Measurements from ENCODE around the gene MAEA. TPM values are rescaled to one million over a fixed set of nuclear protein-coding genes. Genes with fewer than 3 reads are reported as not detected.

Gene MAEA
- total RNA-seq, 1 donor from 2014 or later, result 68.2 TPM

DNA sequence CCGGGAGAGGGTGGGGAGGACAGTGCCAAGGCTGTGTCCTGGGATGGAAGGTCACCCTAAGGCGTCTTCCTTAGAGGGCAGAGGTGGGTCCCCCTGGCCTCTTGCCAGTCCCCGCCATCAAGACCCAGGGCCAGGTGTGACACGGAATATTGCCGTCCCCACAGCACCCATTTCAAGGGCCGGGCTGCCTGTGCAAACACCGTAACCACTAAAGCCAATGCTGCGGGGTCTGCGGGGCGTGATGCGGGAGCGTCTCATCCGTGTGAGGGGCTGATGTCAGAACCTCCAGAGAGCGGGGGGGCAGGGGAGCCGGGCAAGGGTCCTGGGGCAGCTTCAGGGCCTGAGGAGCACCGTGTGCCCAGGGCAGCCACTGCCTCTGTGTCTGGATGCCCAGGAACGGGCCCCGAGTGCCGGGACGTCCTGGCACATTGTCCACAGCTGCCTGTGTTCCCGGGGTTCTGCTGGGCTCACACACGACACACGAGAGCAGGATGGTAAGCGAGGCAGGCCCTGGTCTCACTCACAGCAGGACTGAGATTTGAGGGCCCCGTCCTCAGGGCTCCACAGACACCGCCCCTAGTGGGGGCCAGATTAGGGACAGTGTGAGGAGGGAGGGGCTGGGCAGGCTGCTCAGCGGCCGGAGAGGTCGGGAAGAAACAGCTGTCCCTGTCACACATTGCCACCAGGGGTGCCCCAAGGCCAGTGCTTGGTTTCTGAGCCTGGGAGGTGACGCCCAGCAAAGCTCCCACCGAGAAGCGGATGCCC, 87.3 kb downstream of the MAEA start:
- Mint-ChIP-seq H3K4me3 (ENCODE audit: unreplicated experiment) (no peak overlapping the region), H3K27me3 (ENCODE audit: unreplicated experiment) (no peaks in the 10 kb centered on the region), H3K4me1 (ENCODE audit: unreplicated experiment) (no peaks in the 10 kb centered on the region), H3K27ac (ENCODE audit: unreplicated experiment) (no peak overlapping the region), H3K36me3 (ENCODE audit: low read depth, unreplicated experiment) (no peaks in the 10 kb centered on the region), H3K9me3 (ENCODE audit: unreplicated experiment) (no peaks in the 10 kb centered on the region)
- no peak for DNase-seq (ENCODE audit: low spot score)
- TF ChIP-seq, protein P1, sequence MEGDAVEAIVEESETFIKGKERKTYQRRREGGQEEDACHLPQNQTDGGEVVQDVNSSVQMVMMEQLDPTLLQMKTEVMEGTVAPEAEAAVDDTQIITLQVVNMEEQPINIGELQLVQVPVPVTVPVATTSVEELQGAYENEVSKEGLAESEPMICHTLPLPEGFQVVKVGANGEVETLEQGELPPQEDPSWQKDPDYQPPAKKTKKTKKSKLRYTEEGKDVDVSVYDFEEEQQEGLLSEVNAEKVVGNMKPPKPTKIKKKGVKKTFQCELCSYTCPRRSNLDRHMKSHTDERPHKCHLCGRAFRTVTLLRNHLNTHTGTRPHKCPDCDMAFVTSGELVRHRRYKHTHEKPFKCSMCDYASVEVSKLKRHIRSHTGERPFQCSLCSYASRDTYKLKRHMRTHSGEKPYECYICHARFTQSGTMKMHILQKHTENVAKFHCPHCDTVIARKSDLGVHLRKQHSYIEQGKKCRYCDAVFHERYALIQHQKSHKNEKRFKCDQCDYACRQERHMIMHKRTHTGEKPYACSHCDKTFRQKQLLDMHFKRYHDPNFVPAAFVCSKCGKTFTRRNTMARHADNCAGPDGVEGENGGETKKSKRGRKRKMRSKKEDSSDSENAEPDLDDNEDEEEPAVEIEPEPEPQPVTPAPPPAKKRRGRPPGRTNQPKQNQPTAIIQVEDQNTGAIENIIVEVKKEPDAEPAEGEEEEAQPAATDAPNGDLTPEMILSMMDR (IDR thresholded peaks at IDR 0.05; ENCODE audit: unreplicated experiment), result no peak

DNA sequence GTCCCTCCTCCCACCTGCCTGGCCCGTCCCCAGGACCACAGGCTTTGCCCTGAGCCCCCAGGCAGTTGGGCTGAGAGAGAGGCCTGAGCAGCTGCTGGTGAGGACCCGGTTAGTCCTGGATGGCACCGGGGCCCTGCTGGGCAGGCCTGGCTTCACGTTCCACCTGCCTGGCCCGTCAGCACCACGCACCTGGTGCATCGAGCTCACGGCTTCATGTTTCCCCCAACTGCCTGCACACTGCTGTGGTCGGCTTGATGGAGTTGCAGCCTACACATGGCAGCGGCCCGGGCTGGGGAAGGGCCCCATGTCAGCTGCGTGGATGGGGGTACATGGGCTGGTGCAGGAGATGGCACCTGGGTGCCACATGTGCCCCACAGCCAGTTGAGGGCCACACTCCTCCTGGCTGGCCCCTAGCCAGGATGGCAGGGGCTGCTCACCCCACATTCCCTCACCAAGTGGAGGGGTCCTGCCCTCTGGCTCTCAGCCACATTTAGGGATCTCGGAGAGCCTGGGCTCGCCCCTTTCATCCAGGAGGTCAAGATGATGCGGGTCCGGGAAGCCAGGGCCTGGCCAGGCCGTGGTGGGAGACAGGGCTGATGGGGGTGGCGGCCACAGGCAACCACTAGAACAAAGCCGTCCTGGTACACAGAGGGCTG, 88.0 kb downstream of the MAEA start:
- Mint-ChIP-seq H3K9me3 (ENCODE audit: unreplicated experiment) (no peaks in the 10 kb centered on the region), H3K4me3 (ENCODE audit: unreplicated experiment) (no peak overlapping the region)

DNA sequence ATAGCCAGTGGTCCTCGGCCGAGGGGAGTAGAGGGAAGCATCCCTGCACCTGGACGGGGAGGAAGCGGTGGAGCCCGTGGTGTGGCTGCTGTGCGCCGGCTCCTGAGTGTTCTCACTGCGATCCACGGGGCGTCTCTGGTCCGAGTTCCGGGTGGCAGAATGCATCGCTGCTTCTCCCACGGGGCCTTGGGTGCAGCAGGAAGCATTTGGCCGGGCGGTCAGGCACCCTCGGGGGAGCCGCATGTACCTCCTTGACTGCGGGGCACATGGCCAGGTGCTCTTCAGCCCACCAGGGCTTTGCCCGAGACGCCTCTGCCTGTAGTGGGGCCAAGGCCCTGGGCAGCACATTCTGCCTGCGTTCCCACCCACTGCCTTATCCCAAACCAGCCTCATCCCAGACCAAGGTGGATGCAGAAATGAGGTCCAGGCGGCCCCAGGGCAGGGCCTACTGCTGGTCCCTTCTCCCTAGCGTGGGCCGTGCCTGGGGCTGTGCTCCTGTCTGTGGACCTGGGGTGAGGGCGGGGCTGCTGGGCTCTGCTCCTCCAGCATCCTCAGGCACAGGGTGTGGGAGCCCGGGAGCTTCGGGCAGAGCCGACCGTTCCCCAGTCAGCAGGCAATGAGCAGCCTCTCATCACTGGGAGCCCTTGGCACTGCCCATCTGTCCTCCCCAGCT, 89.0 kb downstream of the MAEA start:
- no peaks in the 10 kb centered on the region for H3K4me1 Mint-ChIP-seq (ENCODE audit: unreplicated experiment)
- H3K4me3 Mint-ChIP-seq (ENCODE audit: unreplicated experiment), result no peak overlapping the region
- TF ChIP-seq, protein P1 (IDR thresholded peaks at IDR 0.05; ENCODE audit: unreplicated experiment), result no peak
- no peak for DNase-seq (ENCODE audit: low spot score)
- H3K27ac Mint-ChIP-seq (ENCODE audit: unreplicated experiment), result no peak overlapping the region
- H3K36me3 Mint-ChIP-seq (ENCODE audit: low read depth, unreplicated experiment), result no peaks in the 10 kb centered on the region
- no peaks in the 10 kb centered on the region for H3K27me3 Mint-ChIP-seq (ENCODE audit: unreplicated experiment)
- H3K9me3 Mint-ChIP-seq (ENCODE audit: unreplicated experiment), result no peaks in the 10 kb centered on the region

More for the DNA sequence above, 88.0 kb downstream of the MAEA start:
- H3K27me3 Mint-ChIP-seq (ENCODE audit: unreplicated experiment), result no peaks in the 10 kb centered on the region
- no peaks in the 10 kb centered on the region for H3K36me3 Mint-ChIP-seq (ENCODE audit: low read depth, unreplicated experiment)
- no peak for DNase-seq (ENCODE audit: low spot score)
- TF ChIP-seq, protein P1 (IDR thresholded peaks at IDR 0.05; ENCODE audit: unreplicated experiment), result no peak
- H3K27ac Mint-ChIP-seq (ENCODE audit: unreplicated experiment), result no peak overlapping the region
- H3K4me1 Mint-ChIP-seq (ENCODE audit: unreplicated experiment), result no peaks in the 10 kb centered on the region

DNA sequence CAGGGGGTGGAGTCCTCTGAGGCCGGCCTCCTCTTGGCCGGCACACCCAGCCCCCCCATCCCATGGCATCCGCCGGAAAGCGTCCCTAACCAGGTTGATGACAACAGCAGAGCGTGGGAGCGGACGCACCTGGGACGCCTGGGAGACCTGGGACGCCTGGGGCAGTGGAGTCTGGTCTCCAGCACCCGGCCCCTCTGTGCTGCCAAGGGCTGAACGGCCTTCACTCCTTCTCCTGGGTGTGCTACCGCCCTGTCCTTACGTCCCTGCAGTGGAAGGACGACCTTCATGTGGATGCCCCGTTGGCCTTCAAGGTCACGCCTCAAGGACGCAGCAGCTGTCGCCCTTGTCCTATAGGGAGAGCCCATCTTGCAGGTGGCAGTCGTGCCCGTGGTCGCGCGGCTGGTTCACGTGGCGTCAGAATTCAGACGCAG, 89.7 kb downstream of the MAEA start:
- Mint-ChIP-seq H3K4me1 (ENCODE audit: unreplicated experiment) (no peaks in the 10 kb centered on the region), H3K4me3 (ENCODE audit: unreplicated experiment) (no peak overlapping the region), H3K27me3 (ENCODE audit: unreplicated experiment) (no peaks in the 10 kb centered on the region), H3K9me3 (ENCODE audit: unreplicated experiment) (no peaks in the 10 kb centered on the region), H3K36me3 (ENCODE audit: low read depth, unreplicated experiment) (no peaks in the 10 kb centered on the region), H3K27ac (ENCODE audit: unreplicated experiment) (no peak overlapping the region)
- TF ChIP-seq, protein P1 (IDR thresholded peaks at IDR 0.05; ENCODE audit: unreplicated experiment), result no peak
- no peak for DNase-seq (ENCODE audit: low spot score)
